ENCODE measurements around the gene THRB. TPM values are rescaled to one million over a fixed set of nuclear protein-coding genes. Genes with fewer than 3 reads are reported as not detected.
A peak's percentile ranks its signal among the peaks of the same experiment; 100 is the strongest.

Gene THRB
- total RNA-seq (10 to 100 TPM in 6 of 7 donors, 1 to 10 TPM in 1; 7.6 to 26.6 (median 18.3) TPM), polyA plus RNA-seq (1 to 10 TPM in 2 of 3 donors, under 1 TPM in 1; 1.00 to 3.7 (median 1.9) TPM)
- long read RNA-seq, donor 1, full-length matches to known transcripts, result 1 of 1 reads
- long read RNA-seq, donor 1, partial matches to known transcripts, result 0 of 1 reads
- long read RNA-seq, donor 1, other reads (novel, unspliced or antisense), result 0 of 1 reads
- long read RNA-seq, donor 2, result 0 reads

DNA sequence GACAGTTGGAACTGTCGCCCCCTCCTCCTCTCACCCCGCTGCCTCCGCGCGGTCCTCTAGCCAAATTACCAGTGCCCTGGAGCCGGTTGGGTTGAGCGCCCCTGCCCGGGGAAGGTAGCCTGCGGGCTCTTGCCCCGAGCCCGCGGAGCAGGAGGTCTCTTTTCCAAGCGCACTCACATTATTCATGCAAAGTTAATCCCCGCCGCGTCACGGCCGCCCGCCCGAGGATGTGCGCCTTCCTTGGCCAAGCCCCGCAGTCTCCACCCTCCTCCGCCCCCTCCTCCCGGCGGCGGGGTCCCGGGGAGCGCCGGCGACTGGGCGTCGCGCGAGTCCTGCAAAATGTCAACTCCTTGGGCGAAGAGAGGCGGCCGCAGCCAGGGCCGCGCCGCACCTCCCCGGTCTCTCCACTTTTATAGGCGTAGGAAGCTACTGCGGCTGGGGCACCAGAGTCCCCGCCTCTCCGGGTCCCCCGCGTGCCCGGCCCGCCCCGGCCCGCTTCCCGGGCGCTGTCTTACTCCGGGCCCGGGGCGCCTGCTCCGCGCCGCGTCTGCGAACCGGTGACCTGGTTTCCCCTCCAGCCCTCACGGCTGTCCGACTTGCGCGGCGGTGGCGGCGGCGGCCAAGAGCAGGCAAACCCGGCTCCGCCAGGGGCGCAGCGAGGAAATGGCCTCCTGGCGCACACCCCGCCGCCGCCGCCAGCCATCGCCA, at the start of gene THRB:
THRB (minus strand) TSS at position 233 of the 708 bp plus-strand sequence.
- peak within 1 kb of the TSS; percentile 54 to 83 (median 64) for H3K4me3 ChIP-seq
- peaks cover 2 to 47% (median 14%) of the 10 kb centered on the region in 6 donors for H3K4me1 ChIP-seq
- H3K9me3 ChIP-seq, result no peaks in the 10 kb centered on the region
- TF ChIP-seq POLR2A (IDR thresholded peaks at IDR 0.05) (peak in 1 of 3 donors; percentile 34), POLR2AphosphoS5 (IDR thresholded peaks at IDR 0.05) (peak; percentile 79 to 85 (median 80))
- TF ChIP-seq, protein P1, sequence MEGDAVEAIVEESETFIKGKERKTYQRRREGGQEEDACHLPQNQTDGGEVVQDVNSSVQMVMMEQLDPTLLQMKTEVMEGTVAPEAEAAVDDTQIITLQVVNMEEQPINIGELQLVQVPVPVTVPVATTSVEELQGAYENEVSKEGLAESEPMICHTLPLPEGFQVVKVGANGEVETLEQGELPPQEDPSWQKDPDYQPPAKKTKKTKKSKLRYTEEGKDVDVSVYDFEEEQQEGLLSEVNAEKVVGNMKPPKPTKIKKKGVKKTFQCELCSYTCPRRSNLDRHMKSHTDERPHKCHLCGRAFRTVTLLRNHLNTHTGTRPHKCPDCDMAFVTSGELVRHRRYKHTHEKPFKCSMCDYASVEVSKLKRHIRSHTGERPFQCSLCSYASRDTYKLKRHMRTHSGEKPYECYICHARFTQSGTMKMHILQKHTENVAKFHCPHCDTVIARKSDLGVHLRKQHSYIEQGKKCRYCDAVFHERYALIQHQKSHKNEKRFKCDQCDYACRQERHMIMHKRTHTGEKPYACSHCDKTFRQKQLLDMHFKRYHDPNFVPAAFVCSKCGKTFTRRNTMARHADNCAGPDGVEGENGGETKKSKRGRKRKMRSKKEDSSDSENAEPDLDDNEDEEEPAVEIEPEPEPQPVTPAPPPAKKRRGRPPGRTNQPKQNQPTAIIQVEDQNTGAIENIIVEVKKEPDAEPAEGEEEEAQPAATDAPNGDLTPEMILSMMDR (IDR thresholded peaks at IDR 0.05 in 8 of 11, conservative IDR thresholded peaks at IDR 0.05 in 3 of 11), result peak in 6 of 11 experiments; percentile 10 to 43 (median 38)
- 0 to 1% (median 1%) methylated on average over 9 to 80 of the region's 80 CpGs for WGBS, 5 donors
- peaks cover 0 to 48% (median 12%) of the 10 kb centered on the region in 7 donors for H3K27me3 ChIP-seq (replicated peaks in 1 of 7)
- intact Hi-C loops (cut with DNase I; ENCODE audit: low total_unique reads), result no loop called here
- DNase-seq, result peak; percentile 89
- no peaks in the 10 kb centered on the region for H3K36me3 ChIP-seq
- peak within 1 kb of the TSS; percentile 69 to 94 (median 90) for H3K27ac ChIP-seq

DNA sequence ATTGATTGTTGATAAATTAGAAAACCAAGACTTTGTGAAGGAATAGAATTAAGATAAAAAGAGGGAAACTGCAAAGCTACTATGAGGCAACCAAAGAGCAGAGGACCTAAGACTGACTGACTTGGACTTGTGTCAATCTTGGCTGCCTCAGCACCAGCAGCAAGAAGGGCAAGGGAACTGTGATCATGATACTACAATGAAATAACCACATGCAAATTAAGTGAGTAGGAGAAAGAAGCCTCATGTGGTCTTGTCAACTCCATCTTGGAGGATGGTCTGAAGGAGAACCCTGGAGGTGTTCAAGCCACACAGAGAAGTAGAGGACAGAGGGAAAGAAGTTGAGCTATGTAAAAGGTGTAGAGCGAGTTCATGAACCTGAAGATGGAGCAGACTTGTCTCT, 47.3 kb upstream of the THRB start:
- Histone ChIP-seq H3K36me3 (no peaks in the 10 kb centered on the region), H3K9me3 (no peaks in the 10 kb centered on the region), H3K4me3 (no peak overlapping the region), H3K27ac (no peak overlapping the region), H3K4me1 (peaks cover 0 to 5% (median 1%) of the 10 kb centered on the region in 6 donors), H3K27me3 (replicated peaks in 1 of 7) (no peaks in the 10 kb centered on the region)
- WGBS, 5 donors, result 77 to 97% (median 95%) methylated on average over 1 of the region's 1 CpG
- TF ChIP-seq, protein P1 (IDR thresholded peaks at IDR 0.05 in 8 of 11, conservative IDR thresholded peaks at IDR 0.05 in 3 of 11), result no peak
- no peak for TF ChIP-seq POLR2AphosphoS5 (IDR thresholded peaks at IDR 0.05)
- no peak for DNase-seq
- intact Hi-C loops (cut with DNase I; ENCODE audit: low total_unique reads), result no loop called here

DNA sequence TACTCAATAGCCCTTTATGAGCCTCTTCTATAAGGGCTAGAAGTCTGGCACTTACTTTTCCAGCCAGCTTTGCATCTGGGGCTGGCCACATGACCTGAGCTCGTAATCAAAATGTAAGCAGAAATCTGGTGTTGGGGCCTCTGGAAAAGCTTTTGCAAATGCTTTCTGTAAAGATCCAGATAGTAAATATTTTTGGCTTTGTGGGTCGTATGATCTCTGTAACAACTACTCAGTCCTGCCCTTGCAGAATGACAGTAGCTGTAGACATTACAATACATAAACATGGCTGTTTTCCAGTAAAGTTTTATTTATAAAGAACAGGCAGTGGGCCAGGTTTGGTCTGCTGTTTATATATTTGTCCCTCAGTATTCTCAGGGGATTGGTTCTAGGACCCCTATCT, 46.2 kb upstream of the THRB start:
- H3K36me3 ChIP-seq, result no peaks in the 10 kb centered on the region
- TF ChIP-seq POLR2A (IDR thresholded peaks at IDR 0.05) (no peak), POLR2AphosphoS5 (IDR thresholded peaks at IDR 0.05) (no peak)
- TF ChIP-seq, protein P1 (IDR thresholded peaks at IDR 0.05 in 8 of 11, conservative IDR thresholded peaks at IDR 0.05 in 3 of 11), result no peak
- WGBS, 5 donors, result 78 to 97% (median 87%) methylated on average over 2 of the region's 2 CpGs

DNA sequence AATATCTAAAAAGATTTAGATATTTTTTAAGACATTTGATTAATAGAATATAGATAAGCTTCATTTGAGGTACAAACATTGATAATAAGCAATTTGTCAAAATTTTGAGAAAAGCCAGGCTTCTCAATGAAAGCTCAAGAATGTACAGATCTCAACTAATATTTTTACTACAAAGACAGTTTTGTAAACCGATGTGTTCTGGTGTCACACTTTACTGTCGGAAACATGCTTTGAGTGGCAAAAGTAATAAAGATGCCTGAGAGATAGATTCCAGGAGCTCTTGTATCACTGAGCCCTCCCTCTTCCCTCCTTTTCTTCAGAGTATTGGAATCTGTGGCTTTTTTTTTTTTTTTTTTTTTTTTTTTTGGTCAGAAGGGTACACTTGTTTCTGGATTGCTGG, 45.0 kb upstream of the THRB start:
- Histone ChIP-seq H3K9me3 (no peaks in the 10 kb centered on the region), H3K27me3 (replicated peaks in 1 of 7) (no peaks in the 10 kb centered on the region), H3K27ac (peak overlapping the region in 2 of 8 donors; percentile 29 to 41), H3K4me3 (no peak overlapping the region), H3K36me3 (no peaks in the 10 kb centered on the region), H3K4me1 (peaks cover 0 to 5% (median 0%) of the 10 kb centered on the region in 6 donors)
- TF ChIP-seq POLR2A (IDR thresholded peaks at IDR 0.05), result no peak
- TF ChIP-seq, protein P1 (IDR thresholded peaks at IDR 0.05 in 8 of 11, conservative IDR thresholded peaks at IDR 0.05 in 3 of 11), result no peak
- TF ChIP-seq POLR2AphosphoS5 (IDR thresholded peaks at IDR 0.05), result no peak
- WGBS, 5 donors, result 86 to 94% (median 90%) methylated on average over 2 of the region's 2 CpGs
- intact Hi-C loops (cut with DNase I; ENCODE audit: low total_unique reads), result no loop called here
- no peak for DNase-seq

More for the DNA sequence above, 46.2 kb upstream of the THRB start:
- Histone ChIP-seq H3K27me3 (replicated peaks in 1 of 7) (no peaks in the 10 kb centered on the region), H3K9me3 (no peaks in the 10 kb centered on the region), H3K4me1 (peaks cover 0 to 5% (median 0%) of the 10 kb centered on the region in 6 donors), H3K4me3 (no peak overlapping the region), H3K27ac (no peak overlapping the region)
- intact Hi-C loops (cut with DNase I; ENCODE audit: low total_unique reads), result no loop called here
- DNase-seq, result no peak
